Gastrocnemius medialis (tissue), 4 donors: ENCODE data around the gene SWAP70.

Experiments
- POLR2A ChIP-seq, 2 donors: fragments of 450-650 bp; IDR thresholded peaks; one replicate each; pipeline ENCODE4 v1.6.1; 2017; ENCODE audit warnings: antibody characterized with exemption in 2 of 2, mild to moderate bottlenecking in 2 of 2, moderate library complexity in 2 of 2
- TF ChIP-seq, protein P1 (sequence below), 5 experiments: fragments of 450-650 bp in 3 of 5; fragments of 200-600 bp in 2 of 5; sonication (generic) in 2 of 5; IDR thresholded peaks in 4 of 5; conservative IDR thresholded peaks in 1 of 5; 1 replicate in 4 of 5; 2 replicates in 1 of 5; pipeline ENCODE4 v1.5.1; 2016 to 2019; ENCODE audit warnings: antibody characterized with exemption in 5 of 5, mild to moderate bottlenecking in 3 of 5, moderate library complexity in 3 of 5

DNA sequence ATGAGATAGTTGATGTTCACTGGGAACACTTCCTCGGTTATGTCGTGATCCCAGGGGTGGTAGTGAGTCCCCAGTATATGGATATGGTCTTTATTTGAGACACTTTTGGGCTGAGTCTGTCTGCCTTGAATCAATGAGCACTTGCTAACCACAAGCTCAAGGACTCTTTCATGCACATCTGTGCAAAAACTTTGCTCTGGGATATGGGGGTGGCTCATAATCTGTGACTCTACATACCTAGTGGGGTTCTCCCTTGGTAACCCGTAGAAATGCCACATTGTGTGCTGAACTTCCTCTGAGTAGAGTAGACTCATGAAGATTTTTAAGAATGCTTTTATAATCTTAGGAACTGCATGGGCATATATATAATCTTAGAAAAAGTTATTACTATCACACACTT is 69.3 kb downstream of the SWAP70 start:
- no peak for TF ChIP-seq POLR2A (IDR thresholded peaks at IDR 0.05)
- TF ChIP-seq, protein P1, sequence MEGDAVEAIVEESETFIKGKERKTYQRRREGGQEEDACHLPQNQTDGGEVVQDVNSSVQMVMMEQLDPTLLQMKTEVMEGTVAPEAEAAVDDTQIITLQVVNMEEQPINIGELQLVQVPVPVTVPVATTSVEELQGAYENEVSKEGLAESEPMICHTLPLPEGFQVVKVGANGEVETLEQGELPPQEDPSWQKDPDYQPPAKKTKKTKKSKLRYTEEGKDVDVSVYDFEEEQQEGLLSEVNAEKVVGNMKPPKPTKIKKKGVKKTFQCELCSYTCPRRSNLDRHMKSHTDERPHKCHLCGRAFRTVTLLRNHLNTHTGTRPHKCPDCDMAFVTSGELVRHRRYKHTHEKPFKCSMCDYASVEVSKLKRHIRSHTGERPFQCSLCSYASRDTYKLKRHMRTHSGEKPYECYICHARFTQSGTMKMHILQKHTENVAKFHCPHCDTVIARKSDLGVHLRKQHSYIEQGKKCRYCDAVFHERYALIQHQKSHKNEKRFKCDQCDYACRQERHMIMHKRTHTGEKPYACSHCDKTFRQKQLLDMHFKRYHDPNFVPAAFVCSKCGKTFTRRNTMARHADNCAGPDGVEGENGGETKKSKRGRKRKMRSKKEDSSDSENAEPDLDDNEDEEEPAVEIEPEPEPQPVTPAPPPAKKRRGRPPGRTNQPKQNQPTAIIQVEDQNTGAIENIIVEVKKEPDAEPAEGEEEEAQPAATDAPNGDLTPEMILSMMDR (IDR thresholded peaks at IDR 0.05 in 4 of 5, conservative IDR thresholded peaks at IDR 0.05 in 1 of 5), result no peak
